Measurements from ENCODE around the gene LAPTM4A.

Gene LAPTM4A

DNA sequence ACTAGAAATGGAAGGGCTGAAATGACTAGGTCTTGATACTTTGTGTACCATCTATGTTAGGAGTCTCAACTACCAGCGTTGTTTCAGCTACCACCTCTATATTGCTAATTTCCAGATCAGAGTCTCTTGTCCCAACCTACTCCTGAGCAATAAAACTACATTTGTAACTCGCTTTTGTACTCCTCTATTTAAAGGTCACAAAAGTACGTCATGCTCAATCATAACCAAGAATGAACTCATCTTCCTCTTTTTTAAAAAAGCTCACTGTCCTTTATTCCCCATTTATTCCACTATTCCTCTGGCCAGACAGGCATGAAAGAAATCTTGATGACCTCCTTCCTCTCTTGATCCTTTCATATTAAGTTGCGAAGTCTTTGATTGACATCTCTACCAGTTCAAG lies 27.7 kb downstream of the LAPTM4A start:
- H3K27ac ChIP-seq, result no peak overlapping the region
- no peak for TF ChIP-seq ZFX (IDR thresholded peaks at IDR 0.05)
- TF ChIP-seq, protein P1, sequence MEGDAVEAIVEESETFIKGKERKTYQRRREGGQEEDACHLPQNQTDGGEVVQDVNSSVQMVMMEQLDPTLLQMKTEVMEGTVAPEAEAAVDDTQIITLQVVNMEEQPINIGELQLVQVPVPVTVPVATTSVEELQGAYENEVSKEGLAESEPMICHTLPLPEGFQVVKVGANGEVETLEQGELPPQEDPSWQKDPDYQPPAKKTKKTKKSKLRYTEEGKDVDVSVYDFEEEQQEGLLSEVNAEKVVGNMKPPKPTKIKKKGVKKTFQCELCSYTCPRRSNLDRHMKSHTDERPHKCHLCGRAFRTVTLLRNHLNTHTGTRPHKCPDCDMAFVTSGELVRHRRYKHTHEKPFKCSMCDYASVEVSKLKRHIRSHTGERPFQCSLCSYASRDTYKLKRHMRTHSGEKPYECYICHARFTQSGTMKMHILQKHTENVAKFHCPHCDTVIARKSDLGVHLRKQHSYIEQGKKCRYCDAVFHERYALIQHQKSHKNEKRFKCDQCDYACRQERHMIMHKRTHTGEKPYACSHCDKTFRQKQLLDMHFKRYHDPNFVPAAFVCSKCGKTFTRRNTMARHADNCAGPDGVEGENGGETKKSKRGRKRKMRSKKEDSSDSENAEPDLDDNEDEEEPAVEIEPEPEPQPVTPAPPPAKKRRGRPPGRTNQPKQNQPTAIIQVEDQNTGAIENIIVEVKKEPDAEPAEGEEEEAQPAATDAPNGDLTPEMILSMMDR (conservative IDR thresholded peaks at IDR 0.05), result no peak

DNA sequence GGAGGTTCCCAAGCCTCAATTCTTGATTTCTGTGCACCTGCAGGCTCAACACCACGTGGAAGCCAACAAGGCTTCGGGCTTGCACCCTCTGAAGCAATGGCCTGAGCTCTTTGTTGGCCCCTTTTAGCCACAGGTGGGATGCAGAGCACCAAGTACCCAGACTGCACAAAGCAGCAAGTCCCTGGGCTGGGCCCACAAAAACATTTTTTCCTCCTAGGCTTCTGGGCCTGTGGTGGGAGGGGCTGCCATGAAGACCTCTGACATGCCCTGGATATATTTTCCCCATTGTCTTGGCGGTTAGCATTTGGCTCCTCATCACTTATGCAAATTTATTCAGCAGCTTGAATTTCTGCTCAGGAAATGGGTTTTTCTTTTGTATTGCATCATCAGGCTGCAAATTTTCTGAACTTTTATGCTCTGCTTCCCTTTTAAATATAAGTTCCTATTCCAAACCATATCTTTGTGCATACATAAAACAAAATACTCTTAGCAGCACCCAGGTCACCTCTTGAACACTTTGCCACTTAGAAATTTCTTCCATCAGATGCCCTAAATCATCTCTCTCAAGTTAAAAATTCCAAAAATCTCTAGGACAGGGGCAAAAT lies 29.9 kb downstream of the LAPTM4A start:
- TF ChIP-seq, protein P1 (conservative IDR thresholded peaks at IDR 0.05), result no peak
- TF ChIP-seq ZFX (IDR thresholded peaks at IDR 0.05), result no peak
- no peak overlapping the region for H3K27ac ChIP-seq

DNA sequence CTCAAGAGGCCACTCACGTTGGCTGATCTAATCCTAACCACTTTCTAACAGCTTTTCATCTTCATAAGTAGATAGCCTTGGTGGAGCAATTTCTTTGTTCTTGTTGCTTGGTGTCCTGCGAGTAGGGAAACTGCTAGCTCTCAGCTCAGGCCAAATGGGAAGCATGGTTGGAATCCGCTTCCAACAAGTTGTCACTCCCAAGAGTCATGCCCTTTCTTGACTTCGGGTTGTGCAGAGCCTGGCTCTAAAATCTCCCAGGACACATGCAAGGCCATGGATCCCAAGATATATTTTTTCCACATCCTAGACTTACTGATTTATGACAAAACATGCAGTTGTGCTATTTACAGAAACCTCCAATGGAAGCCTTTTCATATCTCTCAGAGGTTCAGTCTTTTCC lies 31.7 kb downstream of the LAPTM4A start:
- no peak overlapping the region for H3K27ac ChIP-seq
- TF ChIP-seq ZFX (IDR thresholded peaks at IDR 0.05), result no peak
- TF ChIP-seq, protein P1 (conservative IDR thresholded peaks at IDR 0.05), result no peak

DNA sequence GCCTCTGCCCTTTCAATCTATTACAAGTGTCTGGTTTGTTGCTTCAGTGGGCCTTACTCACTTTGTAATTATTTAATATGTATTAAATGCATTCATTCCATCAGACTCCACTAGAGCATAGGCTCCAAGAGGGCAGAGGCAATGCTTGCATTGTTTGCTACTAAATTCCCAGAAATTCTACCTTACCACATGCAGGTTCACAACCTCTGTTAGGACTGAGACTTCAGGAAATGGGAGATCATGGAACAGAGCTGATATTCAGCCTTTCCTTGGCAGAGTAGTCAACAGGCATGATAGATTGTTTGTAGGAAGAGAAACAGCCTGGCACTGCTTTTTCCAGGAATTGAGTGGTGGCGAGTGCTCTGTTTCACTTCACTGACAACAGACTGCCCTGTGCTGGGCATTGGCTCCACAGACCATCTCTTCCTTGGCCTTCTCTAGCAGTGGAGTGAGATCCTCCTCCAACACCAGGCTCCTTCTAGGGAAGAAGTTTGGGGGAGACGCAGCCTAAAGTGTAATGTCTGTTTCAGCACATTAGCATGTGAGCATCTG lies 32.8 kb downstream of the LAPTM4A start:
- no peak overlapping the region for H3K27ac ChIP-seq
- TF ChIP-seq ZFX (IDR thresholded peaks at IDR 0.05), result no peak
- TF ChIP-seq, protein P1 (conservative IDR thresholded peaks at IDR 0.05), result no peak

- TF ChIP-seq, protein P1 (conservative IDR thresholded peaks at IDR 0.05), result no peak
- TF ChIP-seq ZFX (IDR thresholded peaks at IDR 0.05), result no peak
- H3K27ac ChIP-seq, result no peak overlapping the region
Observed at GRCh38 chr2:20016346-20016745, 35.1 kb downstream of the LAPTM4A start.

DNA sequence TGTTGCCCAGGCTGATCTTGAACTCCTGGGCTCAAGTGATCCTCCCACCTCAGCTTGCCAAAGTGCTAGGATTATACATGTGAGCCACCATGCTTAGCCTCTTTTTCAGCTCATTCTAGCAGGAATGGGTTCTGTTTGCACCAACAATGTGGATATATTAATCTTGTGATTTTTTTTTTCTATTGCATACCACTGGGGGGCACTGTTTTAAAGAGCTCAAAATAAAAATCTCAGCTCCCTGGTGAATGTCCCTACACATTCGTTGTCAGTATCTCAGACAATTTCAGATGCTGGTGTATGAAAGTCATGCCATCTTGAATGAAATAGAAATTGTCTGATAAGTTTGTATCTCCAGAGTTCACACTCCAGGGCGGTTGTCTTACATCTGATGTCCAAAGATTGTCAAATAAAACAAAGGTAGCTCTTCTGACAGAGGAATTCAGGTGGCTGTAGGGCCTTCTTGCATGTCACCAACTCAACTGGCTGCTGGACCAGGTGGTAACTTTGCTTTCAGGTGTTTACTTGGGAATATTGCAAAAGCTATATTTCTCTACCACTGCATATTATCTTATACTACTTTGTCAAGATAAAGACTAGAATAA lies 35.8 kb downstream of the LAPTM4A start:
- no peak overlapping the region for H3K27ac ChIP-seq
- TF ChIP-seq, protein P1 (conservative IDR thresholded peaks at IDR 0.05), result peak; percentile 70
- TF ChIP-seq ZFX (IDR thresholded peaks at IDR 0.05), result no peak

- no peak for TF ChIP-seq ZFX (IDR thresholded peaks at IDR 0.05)
- TF ChIP-seq, protein P1 (conservative IDR thresholded peaks at IDR 0.05), result no peak
- no peak overlapping the region for H3K27ac ChIP-seq
Observed at GRCh38 chr2:20013126-20013849, 38.1 kb downstream of the LAPTM4A start.
